Tibial nerve (tissue), 4 donors: ENCODE results near the gene BPIFB1. TPM values are rescaled to one million over a fixed set of nuclear protein-coding genes. Genes with fewer than 3 reads are reported as not detected.

Source experiments
- DNase-seq, 2 donors: peaks; one replicate each; pipeline ENCODE4 v3.0.0-alpha.2; 2019; ENCODE audit warnings: low spot score in 2 of 2
- H3K27ac ChIP-seq, 4 donors: fragments of 200-600 bp; sonication (generic) in 3 of 4; one replicate each; pipeline ENCODE4 v1.5.1; 2017 to 2019; ENCODE audit warnings: mild to moderate bottlenecking in 1 of 4
- H3K27me3 ChIP-seq, 2 donors: fragments of 200-600 bp; sonication (generic) in 1 of 2; one replicate each; pipeline versions ENCODE4 v1.5.1 to v1.6.0; 2017 to 2019
- H3K36me3 ChIP-seq, 3 donors: fragments of 200-600 bp; sonication (generic); one replicate each; pipeline ENCODE4 v1.5.1; 2018 to 2019
- H3K4me1 ChIP-seq, 4 donors: fragments of 200-600 bp; sonication (generic) in 3 of 4; one replicate each; pipeline ENCODE4 v1.5.1; 2017 to 2019
- H3K4me3 ChIP-seq, 4 donors: fragments of 200-600 bp; sonication (generic) in 3 of 4; one replicate each; pipeline ENCODE4 v1.5.1; 2017 to 2019; ENCODE audit warnings: mild to moderate bottlenecking in 1 of 4, moderate library complexity in 1 of 4
- H3K9me3 ChIP-seq, 4 donors: fragments of 200-600 bp; sonication (generic) in 3 of 4; one replicate each; pipeline ENCODE4 v1.5.1; 2017 to 2019
- CTCF ChIP-seq, 5 experiments: fragments of 200-600 bp in 3 of 5; fragments of 450-650 bp in 2 of 5; sonication (generic) in 3 of 5; IDR thresholded peaks; one replicate each; pipeline ENCODE4 v1.5.1; 2016 to 2019; ENCODE audit warnings: antibody characterized with exemption in 5 of 5, mild to moderate bottlenecking in 3 of 5, moderate library complexity in 2 of 5
- EP300 ChIP-seq, 2 donors: sonication (generic); formaldehyde crosslinking; IDR thresholded peaks; one replicate each; pipeline ENCODE4 v1.6.1; 2017; ENCODE audit warnings: antibody characterized with exemption in 2 of 2, mild to moderate bottlenecking in 1 of 2
- POLR2A ChIP-seq, 2 donors: fragments of 450-650 bp; IDR thresholded peaks; one replicate each; pipeline ENCODE4 v1.6.1; 2017; ENCODE audit warnings: antibody characterized with exemption in 2 of 2, mild to moderate bottlenecking in 2 of 2, moderate library complexity in 2 of 2
- WGBS, 2 donors: methylation state at CpG; one replicate each; pipeline ENCODE4 v1.1.5; 2018; 5-methylcytosine and 5-hydroxymethylcytosine counted together
- total RNA-seq, 4 donors: library from RNA; depleted of rRNA; stranded (reverse); fragments of >200 nt; gene quantifications; one replicate each; pipeline ENCODE4 v1.1.0, GENCODE V29; 2016

BPIFB1 gene
- total RNA-seq, 4 donors from 2014 or later: not detected

- Histone ChIP-seq H3K27ac (no peak overlapping the region), H3K9me3 (peaks cover 0 to under 1% (median 0%) of the 10 kb centered on the region in 4 donors), H3K4me1 (no peaks in the 10 kb centered on the region), H3K36me3 (no peaks in the 10 kb centered on the region), H3K27me3 (no peaks in the 10 kb centered on the region), H3K4me3 (no peak overlapping the region)
- TF ChIP-seq CTCF (IDR thresholded peaks at IDR 0.05): no peak
- no peak for TF ChIP-seq EP300 (IDR thresholded peaks at IDR 0.05)
- TF ChIP-seq POLR2A (IDR thresholded peaks at IDR 0.05): no peak
- 88 to 93% methylated on average over 1 of the region's 1 CpG for WGBS, 2 donors
- DNase-seq: no peak
Observed at GRCh38 chr20:33249456-33249855, 33.6 kb upstream of the BPIFB1 start.

- peaks cover 0 to 11% (median 0%) of the 10 kb centered on the region in 4 donors for H3K9me3 ChIP-seq
- H3K27ac ChIP-seq: no peak overlapping the region
- H3K4me1 ChIP-seq: no peaks in the 10 kb centered on the region
- no peak for DNase-seq
- no peak overlapping the region for H3K4me3 ChIP-seq
- no peaks in the 10 kb centered on the region for H3K36me3 ChIP-seq
- TF ChIP-seq CTCF (IDR thresholded peaks at IDR 0.05) (no peak), EP300 (IDR thresholded peaks at IDR 0.05) (no peak), POLR2A (IDR thresholded peaks at IDR 0.05) (no peak)
- 48 to 63% methylated on average over 2 of the region's 2 CpGs for WGBS, 2 donors
- H3K27me3 ChIP-seq: no peaks in the 10 kb centered on the region
Observed at GRCh38 chr20:33250666-33251065, 32.3 kb upstream of the BPIFB1 start.

DNA sequence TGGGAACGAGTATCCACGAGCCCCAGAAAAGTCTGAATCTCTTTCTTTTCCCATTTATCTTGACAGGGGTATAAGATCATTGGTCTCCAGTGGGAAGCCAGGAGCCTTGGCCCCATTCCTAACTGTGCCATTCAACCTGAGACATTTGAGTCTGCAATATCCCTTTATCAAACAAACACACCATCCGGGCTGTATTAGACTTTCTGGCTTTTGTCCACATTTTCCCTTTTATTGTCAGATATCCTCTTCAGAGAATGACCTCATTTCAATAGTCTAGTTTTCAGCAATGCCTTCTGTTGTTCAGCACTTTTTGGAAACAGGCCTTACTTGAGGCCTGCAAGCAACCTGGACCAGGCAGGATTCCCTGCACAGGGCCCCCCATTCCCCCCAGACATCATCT is 31.5 kb upstream of the BPIFB1 start:
- Histone ChIP-seq H3K27ac (no peak overlapping the region), H3K36me3 (no peaks in the 10 kb centered on the region), H3K27me3 (no peaks in the 10 kb centered on the region), H3K9me3 (peaks cover 0 to 11% (median 0%) of the 10 kb centered on the region in 4 donors), H3K4me3 (no peak overlapping the region), H3K4me1 (no peaks in the 10 kb centered on the region)
- WGBS, 2 donors: 63 to 74% methylated on average over 3 of the region's 3 CpGs
- DNase-seq: no peak
- no peak for TF ChIP-seq POLR2A (IDR thresholded peaks at IDR 0.05)
- TF ChIP-seq CTCF (IDR thresholded peaks at IDR 0.05): no peak
- TF ChIP-seq EP300 (IDR thresholded peaks at IDR 0.05): no peak

GRCh38 chr20:33252460-33252859 is 30.6 kb upstream of the BPIFB1 start:
- no peak for TF ChIP-seq CTCF (IDR thresholded peaks at IDR 0.05)
- TF ChIP-seq EP300 (IDR thresholded peaks at IDR 0.05): no peak
- TF ChIP-seq POLR2A (IDR thresholded peaks at IDR 0.05): no peak
- H3K36me3 ChIP-seq: no peaks in the 10 kb centered on the region
- no peaks in the 10 kb centered on the region for H3K4me1 ChIP-seq
- H3K9me3 ChIP-seq: peaks cover 0 to 11% (median 0%) of the 10 kb centered on the region in 4 donors
- 65 to 68% methylated on average over 3 of the region's 3 CpGs for WGBS, 2 donors
- no peaks in the 10 kb centered on the region for H3K27me3 ChIP-seq
- H3K27ac ChIP-seq: no peak overlapping the region
- DNase-seq: no peak
- no peak overlapping the region for H3K4me3 ChIP-seq

DNA sequence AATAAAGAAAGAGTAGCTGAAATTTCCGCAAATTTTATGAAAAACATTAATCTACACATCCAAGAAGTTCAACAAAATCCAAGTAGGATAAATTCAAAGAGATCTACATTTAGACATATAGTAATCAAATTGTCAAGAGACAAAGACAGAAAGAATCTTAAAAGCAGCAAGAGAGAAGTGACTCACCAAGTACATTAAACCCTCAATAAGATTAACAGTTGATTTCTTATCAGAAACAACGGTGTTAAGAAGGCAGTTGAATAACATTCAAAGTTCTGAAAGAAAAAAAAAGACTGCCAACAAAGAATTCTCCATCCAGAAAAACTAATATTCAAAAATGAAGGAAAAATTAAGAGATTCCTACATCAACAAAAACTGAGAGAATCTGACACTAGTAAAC is 28.0 kb upstream of the BPIFB1 start:
- Histone ChIP-seq H3K4me1 (no peaks in the 10 kb centered on the region), H3K36me3 (no peaks in the 10 kb centered on the region), H3K27me3 (no peaks in the 10 kb centered on the region), H3K4me3 (no peak overlapping the region), H3K27ac (no peak overlapping the region), H3K9me3 (peaks cover 0 to 11% (median 0%) of the 10 kb centered on the region in 4 donors)
- TF ChIP-seq CTCF (IDR thresholded peaks at IDR 0.05) (no peak), EP300 (IDR thresholded peaks at IDR 0.05) (no peak), POLR2A (IDR thresholded peaks at IDR 0.05) (no peak)
- DNase-seq: no peak
- WGBS, 2 donors: 78 to 85% methylated on average over 2 of the region's 2 CpGs
